ENCODE measurements around the gene XPOT.
A peak's percentile ranks its signal among the peaks of the same experiment; 100 is the strongest.

XPOT gene

GRCh38 chr12:64387197-64387816, 16.9 kb upstream of the XPOT start:
- no peak overlapping the region for H3K4me3 Mint-ChIP-seq
- peak overlapping the region in 1 of 3 experiments; percentile 52 for H3K27ac Mint-ChIP-seq
- TF ChIP-seq CTCF (IDR thresholded peaks at IDR 0.05; ENCODE audit: unreplicated experiment in 3 of 3), result no peak
- no peaks in the 10 kb centered on the region for H3K4me1 Mint-ChIP-seq
- H3K9me3 Mint-ChIP-seq, result no peaks in the 10 kb centered on the region
- no peaks in the 10 kb centered on the region for H3K27me3 Mint-ChIP-seq (ENCODE audit: low read depth)
- no peaks in the 10 kb centered on the region for H3K36me3 Mint-ChIP-seq (ENCODE audit: low read depth)

GRCh38 chr12:64389154-64389553, 15.0 kb upstream of the XPOT start:
- Mint-ChIP-seq H3K27ac (no peak overlapping the region), H3K4me3 (no peak overlapping the region), H3K36me3 (ENCODE audit: low read depth) (no peaks in the 10 kb centered on the region), H3K27me3 (ENCODE audit: low read depth) (no peaks in the 10 kb centered on the region), H3K9me3 (no peaks in the 10 kb centered on the region), H3K4me1 (no peaks in the 10 kb centered on the region)
- no peak for TF ChIP-seq CTCF (IDR thresholded peaks at IDR 0.05; ENCODE audit: unreplicated experiment in 3 of 3)

- Mint-ChIP-seq H3K27me3 (ENCODE audit: low read depth) (no peaks in the 10 kb centered on the region), H3K9me3 (no peaks in the 10 kb centered on the region), H3K36me3 (ENCODE audit: low read depth) (no peaks in the 10 kb centered on the region), H3K4me3 (no peak within 1 kb of the TSS), H3K27ac (no peak within 1 kb of the TSS), H3K4me1 (no peaks in the 10 kb centered on the region)
- TF ChIP-seq CTCF (IDR thresholded peaks at IDR 0.05; ENCODE audit: unreplicated experiment in 3 of 3), result no peak
Measured at GRCh38 chr12:64390275-64390851, 13.8 kb upstream of the XPOT start, which contains the start of gene C12orf56. Gene C12orf56, minus strand, starts transcription at chr12:64390758. Its CDS starts 193 bp downstream, at chr12:64390565.

- Mint-ChIP-seq H3K4me3 (no peak overlapping the region), H3K27ac (no peak overlapping the region)
Measured at GRCh38 chr12:64392221-64392620, 12.0 kb upstream of the XPOT start.

GRCh38 chr12:64395739-64396138, 8.5 kb upstream of the XPOT start:
- Mint-ChIP-seq H3K27ac (no peak overlapping the region), H3K36me3 (ENCODE audit: low read depth) (no peaks in the 10 kb centered on the region), H3K4me3 (no peak overlapping the region), H3K4me1 (no peaks in the 10 kb centered on the region), H3K27me3 (ENCODE audit: low read depth) (no peaks in the 10 kb centered on the region), H3K9me3 (no peaks in the 10 kb centered on the region)
- no peak for TF ChIP-seq CTCF (IDR thresholded peaks at IDR 0.05; ENCODE audit: unreplicated experiment in 3 of 3)

More at GRCh38 chr12:64392221-64392620, 12.0 kb upstream of the XPOT start:
- H3K36me3 Mint-ChIP-seq (ENCODE audit: low read depth), result no peaks in the 10 kb centered on the region
- H3K27me3 Mint-ChIP-seq (ENCODE audit: low read depth), result no peaks in the 10 kb centered on the region
- H3K4me1 Mint-ChIP-seq, result no peaks in the 10 kb centered on the region
- no peaks in the 10 kb centered on the region for H3K9me3 Mint-ChIP-seq
- TF ChIP-seq CTCF (IDR thresholded peaks at IDR 0.05; ENCODE audit: unreplicated experiment in 3 of 3), result peak in 2 of 3 experiments; percentile 21 to 34

GRCh38 chr12:64400041-64400440, 4.2 kb upstream of the XPOT start:
- Mint-ChIP-seq H3K36me3 (ENCODE audit: low read depth) (no peaks in the 10 kb centered on the region), H3K27me3 (ENCODE audit: low read depth) (no peaks in the 10 kb centered on the region)

More at GRCh38 chr12:64400041-64400440, 4.2 kb upstream of the XPOT start:
- no peak overlapping the region for H3K4me3 Mint-ChIP-seq
- no peaks in the 10 kb centered on the region for H3K9me3 Mint-ChIP-seq
- no peak for TF ChIP-seq CTCF (IDR thresholded peaks at IDR 0.05; ENCODE audit: unreplicated experiment in 3 of 3)
- no peaks in the 10 kb centered on the region for H3K4me1 Mint-ChIP-seq
- no peak overlapping the region for H3K27ac Mint-ChIP-seq

All from nephron (organoid).